ENCODE results near the gene GRAMD1B. TPM values are rescaled to one million over a fixed set of nuclear protein-coding genes. Genes with fewer than 3 reads are reported as not detected.
A peak's percentile ranks its signal among the peaks of the same experiment; 100 is the strongest.

The GRAMD1B gene
- total RNA-seq, 1 donor from 2014 or later = 31.8 TPM

DNA sequence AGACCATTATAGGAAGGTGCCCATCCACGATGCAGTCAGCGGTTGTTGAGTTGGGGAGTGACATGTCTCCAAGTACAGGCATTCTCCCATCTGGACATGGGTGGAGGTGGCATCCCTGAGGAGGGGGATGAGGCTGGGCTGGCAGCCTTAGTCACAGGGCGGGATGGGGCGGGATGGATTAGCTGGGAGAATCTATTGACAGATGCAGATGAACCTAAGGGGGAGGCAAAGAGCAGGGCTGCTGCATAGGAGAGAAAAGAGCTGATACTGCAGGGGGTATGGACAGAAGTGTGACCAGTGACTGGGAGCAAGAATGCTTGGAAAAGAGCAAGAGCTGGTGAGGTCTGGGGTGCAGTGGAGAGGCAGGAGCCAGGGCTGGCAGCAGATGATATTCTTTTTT, 181.6 kb downstream of the GRAMD1B start:
- intact Hi-C loops (cut with micrococcal nuclease) = no loop called here
- H3K27ac ChIP-seq (replicated peaks) = no peak overlapping the region
- no peaks in the 10 kb centered on the region for H3K9me3 ChIP-seq (replicated peaks)
- no peak for DNase-seq
- TF ChIP-seq, protein P1, sequence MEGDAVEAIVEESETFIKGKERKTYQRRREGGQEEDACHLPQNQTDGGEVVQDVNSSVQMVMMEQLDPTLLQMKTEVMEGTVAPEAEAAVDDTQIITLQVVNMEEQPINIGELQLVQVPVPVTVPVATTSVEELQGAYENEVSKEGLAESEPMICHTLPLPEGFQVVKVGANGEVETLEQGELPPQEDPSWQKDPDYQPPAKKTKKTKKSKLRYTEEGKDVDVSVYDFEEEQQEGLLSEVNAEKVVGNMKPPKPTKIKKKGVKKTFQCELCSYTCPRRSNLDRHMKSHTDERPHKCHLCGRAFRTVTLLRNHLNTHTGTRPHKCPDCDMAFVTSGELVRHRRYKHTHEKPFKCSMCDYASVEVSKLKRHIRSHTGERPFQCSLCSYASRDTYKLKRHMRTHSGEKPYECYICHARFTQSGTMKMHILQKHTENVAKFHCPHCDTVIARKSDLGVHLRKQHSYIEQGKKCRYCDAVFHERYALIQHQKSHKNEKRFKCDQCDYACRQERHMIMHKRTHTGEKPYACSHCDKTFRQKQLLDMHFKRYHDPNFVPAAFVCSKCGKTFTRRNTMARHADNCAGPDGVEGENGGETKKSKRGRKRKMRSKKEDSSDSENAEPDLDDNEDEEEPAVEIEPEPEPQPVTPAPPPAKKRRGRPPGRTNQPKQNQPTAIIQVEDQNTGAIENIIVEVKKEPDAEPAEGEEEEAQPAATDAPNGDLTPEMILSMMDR (IDR thresholded peaks at IDR 0.05; ENCODE audit: borderline replicate concordance) = no peak
- H3K4me3 ChIP-seq = no peak overlapping the region
- H3K4me1 ChIP-seq = peaks cover 24% of the 10 kb centered on the region
- H3K36me3 ChIP-seq = peaks cover 26% of the 10 kb centered on the region
- H3K27me3 ChIP-seq (ENCODE audit: low read depth) = no peaks in the 10 kb centered on the region

- peaks cover 21% of the 10 kb centered on the region for H3K36me3 ChIP-seq
- intact Hi-C loops (cut with micrococcal nuclease) = no loop called here
- no peak overlapping the region for H3K4me3 ChIP-seq
- TF ChIP-seq, protein P1 (IDR thresholded peaks at IDR 0.05; ENCODE audit: borderline replicate concordance) = no peak
- H3K4me1 ChIP-seq = peaks cover 11% of the 10 kb centered on the region
- H3K9me3 ChIP-seq (replicated peaks) = no peaks in the 10 kb centered on the region
- DNase-seq = peak; percentile 70
- no peaks in the 10 kb centered on the region for H3K27me3 ChIP-seq (ENCODE audit: low read depth)
- peak overlapping the region; percentile 79 for H3K27ac ChIP-seq (replicated peaks)
Observed at GRCh38 chr11:123616505-123617198, 186.6 kb downstream of the GRAMD1B start.

- Histone ChIP-seq H3K4me1 (no peaks in the 10 kb centered on the region), H3K9me3 (replicated peaks) (no peaks in the 10 kb centered on the region), H3K36me3 (peaks cover 20% of the 10 kb centered on the region), H3K27me3 (ENCODE audit: low read depth) (no peaks in the 10 kb centered on the region), H3K27ac (replicated peaks) (no peak overlapping the region), H3K4me3 (no peak overlapping the region)
- intact Hi-C loops (cut with micrococcal nuclease) = no loop called here
- TF ChIP-seq, protein P1 (IDR thresholded peaks at IDR 0.05; ENCODE audit: borderline replicate concordance) = no peak
- no peak for DNase-seq
Observed at GRCh38 chr11:123622576-123622975, 192.5 kb downstream of the GRAMD1B start.

- no peak for DNase-seq
- TF ChIP-seq, protein P1 (IDR thresholded peaks at IDR 0.05; ENCODE audit: borderline replicate concordance) = no peak
- intact Hi-C loops (cut with micrococcal nuclease) = no loop called here
- no peaks in the 10 kb centered on the region for H3K27me3 ChIP-seq (ENCODE audit: low read depth)
- H3K4me1 ChIP-seq = peaks cover 13% of the 10 kb centered on the region
- H3K27ac ChIP-seq (replicated peaks) = no peak overlapping the region
- H3K9me3 ChIP-seq (replicated peaks) = no peaks in the 10 kb centered on the region
- no peak overlapping the region for H3K4me3 ChIP-seq
- H3K36me3 ChIP-seq = peaks cover 12% of the 10 kb centered on the region
Observed at GRCh38 chr11:123624974-123625373, 194.9 kb downstream of the GRAMD1B start.

DNA sequence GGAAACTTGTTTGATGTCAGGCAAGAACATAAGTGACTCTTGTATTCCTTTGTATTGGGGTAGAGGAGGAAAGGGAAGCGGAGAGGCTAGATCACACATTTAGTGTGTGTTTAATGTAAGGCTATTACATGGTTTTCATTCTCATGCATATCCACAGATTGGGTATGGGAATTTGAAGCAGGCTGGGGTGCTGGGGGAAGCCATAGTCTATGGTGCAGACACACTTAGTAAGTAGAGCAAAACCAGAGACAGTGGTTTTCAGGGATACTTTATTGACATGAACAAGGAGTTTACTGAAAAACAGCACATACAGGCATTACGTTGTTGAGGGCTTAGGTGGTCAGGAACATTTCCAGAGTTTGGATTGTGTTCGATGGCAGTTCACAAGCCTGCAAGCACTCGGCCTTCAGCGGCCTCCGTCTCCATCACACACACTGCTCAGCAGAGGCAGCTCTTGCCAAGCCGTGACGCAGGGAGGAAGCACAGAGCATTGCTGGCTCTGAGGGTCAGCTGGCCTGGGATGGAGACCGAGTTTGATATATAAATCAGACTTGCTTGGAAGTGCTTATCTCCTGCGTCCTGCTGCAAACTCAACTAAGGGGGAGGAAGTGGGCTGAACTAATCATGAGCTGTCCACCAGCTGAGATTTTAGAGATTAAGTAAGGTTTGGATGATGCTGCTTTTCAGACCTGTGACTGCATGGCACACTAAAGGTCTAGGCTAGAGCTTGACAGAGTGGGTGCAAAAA, 199.0 kb downstream of the GRAMD1B start:
- H3K27ac ChIP-seq (replicated peaks) = peak overlapping the region; percentile 23
- H3K27me3 ChIP-seq (ENCODE audit: low read depth) = no peaks in the 10 kb centered on the region
- peaks cover 22% of the 10 kb centered on the region for H3K4me1 ChIP-seq
- intact Hi-C loops (cut with micrococcal nuclease) = no loop called here
- TF ChIP-seq, protein P1 (IDR thresholded peaks at IDR 0.05; ENCODE audit: borderline replicate concordance) = no peak
- no peaks in the 10 kb centered on the region for H3K9me3 ChIP-seq (replicated peaks)
- DNase-seq = peak; percentile 57
- no peaks in the 10 kb centered on the region for H3K36me3 ChIP-seq
- no peak overlapping the region for H3K4me3 ChIP-seq

Data from left ventricle myocardium inferior (tissue), 1 donor.